ENCODE measurements around the gene OR2AE1. TPM values are rescaled to one million over a fixed set of nuclear protein-coding genes. Genes with fewer than 3 reads are reported as not detected.

The OR2AE1 gene
- polyA plus RNA-seq, 1 donor: not detected

Other genes with a start within 250 kb of the OR2AE1 start
- gene CYP3A5, start 197.0 kb downstream of the OR2AE1 start, polyA plus RNA-seq (ENCODE audit: insufficient read length): 1.0 TPM
- not detected for gene CYP3A7, start 141.8 kb downstream of the OR2AE1 start, polyA plus RNA-seq (ENCODE audit: insufficient read length)
- gene CYP3A4, start 92.8 kb downstream of the OR2AE1 start, polyA plus RNA-seq (ENCODE audit: insufficient read length): not detected
- not detected for gene CYP3A43, start 49.0 kb downstream of the OR2AE1 start, polyA plus RNA-seq (ENCODE audit: insufficient read length)
- 17.5 TPM for gene TRIM4, start 42.5 kb upstream of the OR2AE1 start, polyA plus RNA-seq (ENCODE audit: insufficient read length)
- 0.70 TPM for gene GJC3, start 52.6 kb upstream of the OR2AE1 start, polyA plus RNA-seq (ENCODE audit: insufficient read length)
- gene AZGP1, start 99.0 kb upstream of the OR2AE1 start, polyA plus RNA-seq (ENCODE audit: insufficient read length): 1.2 TPM
- 28.9 TPM for gene ZKSCAN1, start 138.6 kb upstream of the OR2AE1 start, polyA plus RNA-seq (ENCODE audit: insufficient read length)
- 12.4 TPM for gene ZSCAN21, start 172.7 kb upstream of the OR2AE1 start, polyA plus RNA-seq (ENCODE audit: insufficient read length)
- 29.8 TPM for gene ZNF3, start 204.7 kb upstream of the OR2AE1 start, polyA plus RNA-seq (ENCODE audit: insufficient read length)
- 92.1 TPM for gene COPS6, start 211.9 kb upstream of the OR2AE1 start, polyA plus RNA-seq (ENCODE audit: insufficient read length)
- 76.6 TPM for gene MCM7, start 224.4 kb upstream of the OR2AE1 start, polyA plus RNA-seq (ENCODE audit: insufficient read length)
- 23.9 TPM for gene AP4M1, start 224.6 kb upstream of the OR2AE1 start, polyA plus RNA-seq (ENCODE audit: insufficient read length)
- gene TAF6, start 242.3 kb upstream of the OR2AE1 start, polyA plus RNA-seq (ENCODE audit: insufficient read length): 39.0 TPM
- 29.7 TPM for gene CNPY4, start 242.6 kb upstream of the OR2AE1 start, polyA plus RNA-seq (ENCODE audit: insufficient read length)
- gene MBLAC1, start 249.9 kb upstream of the OR2AE1 start, polyA plus RNA-seq (ENCODE audit: insufficient read length): 1.5 TPM